Measurements from ENCODE around the gene MED8.

MED8 gene, protein sequence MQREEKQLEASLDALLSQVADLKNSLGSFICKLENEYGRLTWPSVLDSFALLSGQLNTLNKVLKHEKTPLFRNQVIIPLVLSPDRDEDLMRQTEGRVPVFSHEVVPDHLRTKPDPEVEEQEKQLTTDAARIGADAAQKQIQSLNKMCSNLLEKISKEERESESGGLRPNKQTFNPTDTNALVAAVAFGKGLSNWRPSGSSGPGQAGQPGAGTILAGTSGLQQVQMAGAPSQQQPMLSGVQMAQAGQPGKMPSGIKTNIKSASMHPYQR

GRCh38 chr1:43389326-43390313, at the start of gene MED8, which contains the start of gene SZT2:
TSS of gene MED8 (minus strand) at chr1:43389800. CDS start at chr1:43389764, 36 bp downstream.
TSS of gene SZT2 (plus strand) at chr1:43389899. CDS start at chr1:43389969, 70 bp downstream.
- peak; percentile 97 for DNase-seq

- peak; percentile 15 for DNase-seq
These were observed 49.5 kb upstream of the MED8 start for GRCh38 chr1:43438953-43439581.

- peak; percentile 11 for DNase-seq
These were observed 49.0 kb upstream of the MED8 start for GRCh38 chr1:43438576-43438952.

- peak; percentile 8 for DNase-seq
These were observed 48.4 kb upstream of the MED8 start for GRCh38 chr1:43438006-43438405.

DNA sequence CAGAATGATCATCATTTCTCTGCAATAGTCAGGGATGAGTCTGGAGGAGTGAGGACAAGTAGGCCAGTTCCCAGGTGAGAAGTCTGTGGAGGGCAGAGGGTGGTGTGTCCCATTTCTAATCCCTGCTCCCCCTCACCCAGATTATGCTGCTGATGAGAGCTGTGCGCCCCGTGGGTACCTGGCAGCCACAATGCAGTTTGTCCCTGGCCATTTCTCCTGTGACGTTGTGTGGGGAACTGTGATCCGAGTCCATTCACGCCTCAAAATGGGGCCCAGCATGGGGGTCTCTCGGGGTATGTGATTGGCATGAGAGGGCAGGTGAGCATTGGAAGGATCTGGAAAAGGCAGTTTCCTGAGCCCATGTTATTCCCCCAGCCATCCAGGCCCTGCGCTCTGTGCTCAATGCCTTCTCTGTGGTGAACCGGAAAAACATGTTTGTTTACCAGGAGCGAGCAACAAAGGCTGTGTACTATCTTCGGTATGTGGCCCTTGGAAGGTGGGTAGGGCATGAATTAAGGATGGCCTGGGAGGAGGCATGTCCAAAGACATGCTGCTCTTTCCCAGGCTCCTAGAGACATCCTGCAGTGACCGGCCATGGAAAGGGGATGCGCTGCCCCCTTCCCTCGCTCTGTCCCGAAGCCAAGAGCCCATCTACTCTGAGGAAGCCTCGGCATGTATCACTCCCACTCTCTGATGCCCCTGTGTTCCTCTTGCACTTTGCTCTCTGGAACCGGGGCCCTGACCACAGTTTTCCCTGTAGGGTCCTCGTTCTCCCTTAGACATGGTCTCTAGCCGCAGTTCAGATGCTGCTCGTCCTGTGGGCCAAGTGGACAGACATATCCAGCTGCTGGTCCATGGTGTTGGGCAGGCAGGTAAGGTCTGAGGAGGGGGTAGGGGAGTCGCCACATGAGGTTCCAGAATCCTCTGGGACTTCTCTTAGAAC, 47.7 kb upstream of the MED8 start:
- DNase-seq = peak; percentile 10

DNA sequence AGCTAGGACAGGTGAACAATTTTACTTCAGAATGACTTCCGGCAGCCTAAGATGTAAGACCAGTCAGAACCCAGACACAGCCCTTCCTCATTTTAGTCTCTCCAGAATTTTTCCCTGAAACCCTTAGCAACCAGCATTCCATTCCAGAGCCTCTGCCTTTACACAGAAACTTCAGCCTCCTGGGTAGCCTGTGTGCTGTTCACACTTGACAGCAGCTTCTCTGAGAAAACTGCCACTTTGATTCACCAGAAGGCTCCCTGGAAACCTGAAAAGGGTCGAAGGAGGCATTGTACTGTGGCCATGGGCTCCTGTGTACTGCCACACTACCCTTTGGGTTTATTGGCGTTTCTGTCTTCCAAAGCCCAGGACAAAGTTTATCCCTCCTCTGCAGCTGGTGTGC, 46.8 kb upstream of the MED8 start:
- DNase-seq = no peak

GRCh38 chr1:43435146-43436145, 45.8 kb upstream of the MED8 start:
- DNase-seq = peak; percentile 70

DNA sequence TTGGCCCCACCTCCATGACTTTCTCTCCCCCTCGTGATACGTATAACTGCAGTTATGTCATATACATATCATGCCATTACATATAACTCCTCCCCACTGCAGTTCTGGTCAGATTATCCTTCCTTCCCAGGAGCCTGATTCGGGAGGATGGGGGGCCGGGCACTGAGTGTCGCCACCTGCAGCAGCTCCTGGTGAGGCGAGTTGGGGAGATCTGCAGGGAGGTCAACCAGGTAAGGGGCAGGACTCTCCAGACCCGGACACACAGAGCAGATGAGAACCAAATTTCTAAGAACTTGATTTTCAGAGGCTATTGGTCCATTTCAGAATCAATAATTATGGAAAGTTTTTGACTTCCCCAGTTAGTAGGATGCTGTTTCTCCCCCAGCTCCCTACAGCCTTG, 44.7 kb upstream of the MED8 start:
- DNase-seq = peak; percentile 11

GRCh38 chr1:43432907-43433306, 43.3 kb upstream of the MED8 start:
- DNase-seq = no peak

DNA sequence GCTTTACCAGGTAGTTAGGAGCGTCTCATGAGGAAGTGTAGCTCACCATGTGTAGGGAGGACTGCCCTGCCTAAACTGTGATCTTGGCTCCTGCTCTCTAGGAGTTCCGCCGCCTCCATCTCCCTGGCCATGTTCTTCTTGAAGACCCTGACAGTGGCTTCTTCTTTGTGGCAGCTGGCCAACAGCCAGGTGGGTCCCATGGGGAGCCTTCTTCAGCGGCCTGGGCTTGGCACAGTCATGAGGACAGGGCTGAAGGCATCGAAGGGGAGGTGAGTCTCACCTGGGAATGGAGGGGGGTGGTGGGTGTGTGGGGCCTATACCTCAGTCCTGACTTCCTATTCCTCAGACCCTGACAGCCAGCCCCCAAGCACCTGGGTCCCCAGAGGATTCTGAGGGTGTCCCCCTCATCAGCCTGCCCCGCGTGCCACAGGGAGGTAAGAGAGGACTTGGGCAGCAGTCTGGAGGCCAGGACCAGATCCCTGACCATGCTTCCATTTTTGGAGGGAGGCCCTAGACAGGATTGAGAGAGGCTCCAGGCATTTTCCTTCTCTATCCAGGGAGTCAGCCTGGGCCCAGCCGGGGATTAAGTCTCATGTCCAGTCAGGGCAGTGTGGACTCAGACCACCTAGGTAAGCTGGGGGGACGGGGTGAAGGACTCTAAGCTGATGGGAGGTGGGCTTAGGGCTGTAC, 42.7 kb upstream of the MED8 start:
- no peak for DNase-seq

DNA sequence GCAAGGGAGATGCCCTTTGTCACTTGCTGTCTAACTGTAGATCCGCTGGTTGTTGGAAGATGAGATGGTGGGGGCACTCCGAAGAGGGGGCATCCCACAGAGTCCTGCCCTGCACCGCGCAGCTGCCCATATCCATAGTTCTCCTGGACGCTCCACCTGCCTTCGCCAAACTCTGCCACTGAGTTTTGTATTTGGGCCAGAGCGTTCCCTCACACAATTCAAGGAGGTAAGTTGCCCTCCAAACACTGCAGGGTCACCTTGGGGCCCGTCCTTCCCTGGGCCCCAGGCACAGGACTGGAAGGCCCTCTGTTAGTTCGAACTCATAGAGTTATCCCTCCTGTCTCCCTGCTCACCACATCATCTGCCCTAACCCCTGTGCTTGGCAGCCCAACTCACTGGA, 42.1 kb upstream of the MED8 start:
- no peak for DNase-seq

DNA sequence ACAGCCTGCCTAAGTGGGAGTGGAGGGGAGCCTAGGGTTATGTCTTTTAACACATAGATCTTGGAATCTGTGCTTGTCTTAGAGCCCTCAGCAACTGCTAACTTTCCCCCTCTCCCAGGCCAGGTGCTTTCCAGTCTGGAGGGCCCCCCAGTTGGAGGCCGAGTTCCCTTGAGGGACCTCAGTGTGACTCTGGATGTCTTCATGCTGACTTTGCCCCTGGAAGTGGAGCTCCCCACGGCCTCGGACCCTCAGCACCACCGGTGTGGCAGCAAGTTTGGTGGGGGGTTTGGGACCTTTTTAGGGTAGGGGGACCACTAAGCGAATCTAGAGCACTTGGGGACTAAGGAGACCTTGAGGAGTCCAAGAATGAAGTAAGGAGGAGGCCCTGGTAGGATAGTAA, 41.2 kb upstream of the MED8 start:
- no peak for DNase-seq

- DNase-seq = no peak
These were observed 38.3 kb upstream of the MED8 start for GRCh38 chr1:43427941-43428340.

GRCh38 chr1:43427524-43427923, 37.9 kb upstream of the MED8 start:
- DNase-seq = no peak

DNA sequence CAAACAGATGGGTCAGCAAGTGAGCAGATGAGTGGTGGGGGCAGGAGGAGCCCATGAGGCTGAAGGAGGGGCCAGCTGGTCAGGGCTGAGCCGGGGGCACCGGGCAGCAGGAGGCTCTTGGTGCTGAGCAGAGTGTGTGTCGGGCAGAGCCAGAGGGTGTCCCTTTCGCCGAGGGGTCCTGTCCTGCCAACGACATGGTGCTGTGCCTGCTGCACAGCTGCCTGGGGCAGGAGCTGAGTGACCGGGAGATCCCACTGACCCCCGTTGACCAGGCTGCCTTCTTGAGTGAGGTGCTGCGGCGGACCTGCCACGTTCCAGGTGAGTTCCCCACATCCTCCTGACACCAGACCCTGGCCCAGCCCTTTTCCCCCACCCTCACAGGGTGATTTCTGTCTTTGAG, 36.6 kb upstream of the MED8 start:
- no peak for DNase-seq

DNA sequence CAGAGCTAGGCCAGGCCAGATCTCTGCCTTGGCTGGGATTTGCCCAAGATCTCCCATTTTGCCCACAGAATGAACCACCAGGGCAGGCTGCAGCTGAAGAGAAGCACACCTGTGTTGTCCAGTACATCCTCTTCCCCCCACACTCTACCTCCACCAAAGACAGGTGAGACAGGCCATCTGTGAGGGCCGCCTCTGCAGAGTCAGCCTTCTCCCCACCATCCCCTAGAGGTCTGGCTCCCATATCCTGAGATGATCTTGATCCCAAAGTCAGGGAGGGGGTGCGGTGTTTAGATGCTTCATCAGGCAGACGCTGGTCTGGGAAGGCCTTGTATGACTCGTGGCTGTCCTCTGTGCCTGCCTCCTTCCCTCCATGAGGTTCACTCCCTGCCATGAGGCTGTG, 35.4 kb upstream of the MED8 start:
- no peak for DNase-seq

DNA sequence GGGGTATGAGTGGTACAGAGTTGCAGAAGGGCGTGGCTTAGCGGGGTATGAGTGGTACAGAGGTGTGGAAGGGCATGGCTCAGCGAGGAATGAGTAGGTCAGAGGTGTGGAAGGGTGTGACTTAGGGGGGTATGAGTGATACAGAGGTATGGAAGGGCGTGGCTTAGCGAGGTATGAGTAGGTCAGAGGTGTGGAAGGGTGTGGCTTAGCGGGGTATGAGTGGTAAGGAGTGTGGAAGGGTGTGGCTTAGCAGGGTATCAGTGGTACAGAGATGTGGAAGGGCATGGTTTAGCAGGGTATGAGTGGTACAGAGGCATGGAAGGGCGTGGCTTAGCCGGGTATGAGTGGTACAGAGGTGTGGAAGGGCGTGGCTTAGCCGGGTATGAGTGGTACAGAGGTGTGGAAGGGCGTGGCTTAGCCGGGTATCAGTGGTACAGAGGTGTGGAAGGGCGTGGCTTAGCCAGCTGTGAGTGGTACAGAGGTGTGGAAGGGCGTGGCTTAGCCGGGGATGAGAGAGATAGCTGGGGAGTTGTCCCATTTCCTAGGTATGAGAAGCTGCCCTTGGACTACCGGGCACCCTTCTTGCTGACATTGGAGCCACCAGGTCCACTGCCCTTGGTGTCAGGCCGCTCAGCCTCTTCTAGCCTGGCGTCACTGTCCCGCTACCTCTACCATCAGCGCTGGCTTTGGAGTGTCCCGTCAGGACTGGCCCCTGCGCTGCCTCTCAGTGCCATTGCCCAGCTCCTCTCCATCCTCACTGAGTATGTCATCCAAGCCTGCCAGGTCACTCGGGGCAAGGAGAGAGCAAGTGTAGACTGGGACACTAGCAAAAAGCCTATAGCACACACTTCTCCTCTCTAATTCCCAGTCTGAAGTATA, 34.3 kb upstream of the MED8 start:
- DNase-seq = no peak

DNA sequence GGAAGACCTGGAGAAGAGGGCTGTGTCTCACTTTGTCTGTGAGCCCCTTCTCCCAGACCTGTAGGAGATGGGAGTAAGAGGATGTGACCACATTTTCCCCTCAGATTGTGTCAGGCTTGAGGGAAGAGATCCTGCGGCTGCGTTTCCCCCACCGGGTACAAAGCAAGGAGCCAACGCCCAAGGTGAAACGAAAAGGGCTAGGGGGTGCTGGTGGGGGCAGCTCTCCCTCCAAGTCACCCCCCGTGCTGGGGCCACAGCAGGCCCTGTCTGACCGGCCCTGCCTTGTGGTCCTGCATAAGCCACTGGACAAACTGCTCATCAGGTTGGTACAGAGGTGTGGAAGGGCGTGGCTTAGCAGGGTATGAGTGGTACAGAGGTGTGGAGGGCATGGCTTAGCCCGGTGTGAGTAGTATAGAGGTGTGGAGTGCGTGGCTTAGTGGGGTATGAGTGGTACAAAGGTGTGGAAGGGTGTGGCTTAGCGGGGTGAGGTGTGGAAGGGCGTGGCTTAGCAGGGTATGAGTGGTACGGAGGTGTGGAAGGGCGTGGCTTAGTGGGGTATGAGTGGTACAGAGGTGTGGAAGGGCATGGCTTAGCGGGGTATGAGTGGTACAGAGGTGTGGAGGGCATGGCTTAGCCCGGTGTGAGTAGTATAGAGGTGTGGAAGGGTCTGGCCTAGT, 33.5 kb upstream of the MED8 start:
- DNase-seq = peak; percentile 13

Data from femur (tissue), 1 donor.